Loucy (cell line): Measurements from ENCODE around the gene IL36RN.

Source experiments
- H2AFZ ChIP-seq: fragments of 200-600 bp; sonication (generic); 2 replicates; pipeline ENCODE4 v1.6.0; 2016; ENCODE audit warnings: antibody characterized with exemption, mild to moderate bottlenecking, low read length, moderate library complexity
- H3F3A ChIP-seq: fragments of 200-600 bp; 2 replicates; pipeline ENCODE4 v1.6.0; 2016; ENCODE audit warnings: antibody characterized with exemption, low read depth, mild to moderate bottlenecking
- H3K27me3 ChIP-seq: fragments of 200-600 bp; sonication (generic); 2 replicates; pipeline ENCODE4 v1.6.1; 2014; ENCODE audit warnings: low read length, mild to moderate bottlenecking; ENCODE audit not compliant: insufficient read depth, poor library complexity, severe bottlenecking
- H3K36me3 ChIP-seq: fragments of 200-600 bp; sonication (generic); 2 replicates; pipeline ENCODE4 v1.6.1; 2016; ENCODE audit warnings: low read length; ENCODE audit not compliant: insufficient read depth
- H3K4me1 ChIP-seq: fragments of 200-600 bp; sonication (generic); 2 replicates; pipeline ENCODE4 v1.5.1; 2014; ENCODE audit warnings: low read length, mild to moderate bottlenecking; ENCODE audit not compliant: insufficient read depth, poor library complexity, severe bottlenecking
- H3K4me2 ChIP-seq: fragments of 200-600 bp; sonication (generic); 2 replicates; pipeline ENCODE4 v1.6.0; 2014; ENCODE audit warnings: antibody characterized with exemption, low read length, low read depth, mild to moderate bottlenecking; ENCODE audit not compliant: poor library complexity, severe bottlenecking
- H3K4me3 ChIP-seq: fragments of 200-600 bp; sonication (generic); 2 replicates; pipeline ENCODE4 v1.5.1; 2014; ENCODE audit warnings: low read length, mild to moderate bottlenecking, mixed read lengths; ENCODE audit not compliant: poor library complexity, severe bottlenecking
- H3K79me2 ChIP-seq: fragments of 200-600 bp; sonication (generic); 2 replicates; pipeline ENCODE4 v1.6.1; 2014; ENCODE audit warnings: low read length; ENCODE audit not compliant: insufficient read depth
- H3K9ac ChIP-seq: fragments of 200-600 bp; sonication (generic); 2 replicates; pipeline ENCODE4 v1.6.0; 2014; ENCODE audit warnings: mild to moderate bottlenecking, low read depth, low read length, moderate library complexity; ENCODE audit not compliant: poor library complexity, severe bottlenecking
- H3K9me2 ChIP-seq: fragments of 200-600 bp; sonication (generic); replicated peaks from 2 replicates; pipeline ENCODE4 v1.6.1; 2016; ENCODE audit warnings: low read depth, low read length, mixed read lengths
- H3K9me3 ChIP-seq: fragments of 200-600 bp; sonication (generic); 2 replicates; pipeline ENCODE4 v1.6.1; 2014; ENCODE audit warnings: mild to moderate bottlenecking, antibody characterized with exemption, low read length, low read depth; ENCODE audit not compliant: insufficient read depth
- H4K20me1 ChIP-seq: fragments of 200-600 bp; sonication (generic); 2 replicates; pipeline ENCODE4 v1.6.0; 2014; ENCODE audit warnings: antibody characterized with exemption, low read length, mild to moderate bottlenecking; ENCODE audit not compliant: insufficient read depth, poor library complexity, severe bottlenecking
- EZH2phosphoT487 ChIP-seq: fragments of 200-600 bp; IDR thresholded peaks from 2 replicates; pipeline ENCODE4 v1.6.1; 2018; ENCODE audit warnings: antibody characterized with exemption, mild to moderate bottlenecking, moderate library complexity, borderline replicate concordance
- TF ChIP-seq, protein P1 (sequence below): fragments of 200-600 bp; sonication (generic); conservative IDR thresholded peaks from 2 replicates; pipeline ENCODE4 v1.5.1; 2014; ENCODE audit warnings: mild to moderate bottlenecking, antibody characterized with exemption, low read length

The IL36RN gene

DNA sequence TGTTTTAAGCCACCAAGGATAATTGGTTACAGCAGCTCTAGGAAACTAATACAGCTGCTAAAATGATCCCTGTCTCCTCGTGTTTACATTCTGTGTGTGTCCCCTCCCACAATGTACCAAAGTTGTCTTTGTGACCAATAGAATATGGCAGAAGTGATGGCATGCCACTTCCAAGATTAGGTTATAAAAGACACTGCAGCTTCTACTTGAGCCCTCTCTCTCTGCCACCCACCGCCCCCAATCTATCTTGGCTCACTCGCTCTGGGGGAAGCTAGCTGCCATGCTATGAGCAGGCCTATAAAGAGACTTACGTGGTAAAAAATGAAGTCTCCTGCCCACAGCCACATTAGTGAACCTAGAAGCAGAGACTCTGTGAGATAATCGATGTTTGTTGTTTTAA lies 5.3 kb downstream of the IL36RN start:
- Histone ChIP-seq H3K9ac (no peak overlapping the region), H4K20me1 (no peaks in the 10 kb centered on the region), H3K27me3 (no peaks in the 10 kb centered on the region), H2AFZ (no peak overlapping the region), H3K4me3 (no peak overlapping the region), H3F3A (no peaks in the 10 kb centered on the region), H3K9me2 (no peaks in the 10 kb centered on the region), H3K4me1 (no peaks in the 10 kb centered on the region), H3K79me2 (no peaks in the 10 kb centered on the region), H3K36me3 (no peaks in the 10 kb centered on the region), H3K9me3 (no peaks in the 10 kb centered on the region), H3K4me2 (no peak overlapping the region)
- no peak for TF ChIP-seq EZH2phosphoT487
- TF ChIP-seq, protein P1, sequence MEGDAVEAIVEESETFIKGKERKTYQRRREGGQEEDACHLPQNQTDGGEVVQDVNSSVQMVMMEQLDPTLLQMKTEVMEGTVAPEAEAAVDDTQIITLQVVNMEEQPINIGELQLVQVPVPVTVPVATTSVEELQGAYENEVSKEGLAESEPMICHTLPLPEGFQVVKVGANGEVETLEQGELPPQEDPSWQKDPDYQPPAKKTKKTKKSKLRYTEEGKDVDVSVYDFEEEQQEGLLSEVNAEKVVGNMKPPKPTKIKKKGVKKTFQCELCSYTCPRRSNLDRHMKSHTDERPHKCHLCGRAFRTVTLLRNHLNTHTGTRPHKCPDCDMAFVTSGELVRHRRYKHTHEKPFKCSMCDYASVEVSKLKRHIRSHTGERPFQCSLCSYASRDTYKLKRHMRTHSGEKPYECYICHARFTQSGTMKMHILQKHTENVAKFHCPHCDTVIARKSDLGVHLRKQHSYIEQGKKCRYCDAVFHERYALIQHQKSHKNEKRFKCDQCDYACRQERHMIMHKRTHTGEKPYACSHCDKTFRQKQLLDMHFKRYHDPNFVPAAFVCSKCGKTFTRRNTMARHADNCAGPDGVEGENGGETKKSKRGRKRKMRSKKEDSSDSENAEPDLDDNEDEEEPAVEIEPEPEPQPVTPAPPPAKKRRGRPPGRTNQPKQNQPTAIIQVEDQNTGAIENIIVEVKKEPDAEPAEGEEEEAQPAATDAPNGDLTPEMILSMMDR = no peak

DNA sequence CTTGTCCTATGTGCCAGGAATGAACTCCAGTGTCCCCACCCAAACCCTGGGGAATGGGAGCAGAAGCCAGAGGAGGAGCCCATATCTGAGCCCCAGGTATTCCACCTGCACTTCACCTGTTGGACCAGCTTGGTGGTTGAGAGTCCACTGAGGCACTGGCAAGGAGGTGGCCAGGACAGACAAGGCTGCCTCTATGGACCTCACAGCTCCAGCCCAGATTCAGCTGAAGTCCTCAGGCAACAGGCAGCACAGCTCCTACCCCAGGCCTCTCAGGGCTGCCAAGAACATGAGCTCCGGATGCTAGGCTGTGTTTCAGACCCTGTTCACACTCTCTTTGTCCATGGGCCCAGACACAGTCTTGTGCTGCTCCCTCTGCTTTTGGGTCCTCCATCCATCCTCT lies 5.9 kb downstream of the IL36RN start:
- H3K4me1 ChIP-seq = no peaks in the 10 kb centered on the region
- no peaks in the 10 kb centered on the region for H3K27me3 ChIP-seq
- no peaks in the 10 kb centered on the region for H3K9me3 ChIP-seq
- H4K20me1 ChIP-seq = no peaks in the 10 kb centered on the region
- TF ChIP-seq, protein P1 = no peak
- TF ChIP-seq EZH2phosphoT487 = no peak
- H2AFZ ChIP-seq = no peak overlapping the region
- no peak overlapping the region for H3K4me3 ChIP-seq
- no peaks in the 10 kb centered on the region for H3K79me2 ChIP-seq
- H3K9me2 ChIP-seq = no peaks in the 10 kb centered on the region
- no peaks in the 10 kb centered on the region for H3K36me3 ChIP-seq
- no peak overlapping the region for H3K4me2 ChIP-seq
- H3K9ac ChIP-seq = no peak overlapping the region
- no peaks in the 10 kb centered on the region for H3F3A ChIP-seq

DNA sequence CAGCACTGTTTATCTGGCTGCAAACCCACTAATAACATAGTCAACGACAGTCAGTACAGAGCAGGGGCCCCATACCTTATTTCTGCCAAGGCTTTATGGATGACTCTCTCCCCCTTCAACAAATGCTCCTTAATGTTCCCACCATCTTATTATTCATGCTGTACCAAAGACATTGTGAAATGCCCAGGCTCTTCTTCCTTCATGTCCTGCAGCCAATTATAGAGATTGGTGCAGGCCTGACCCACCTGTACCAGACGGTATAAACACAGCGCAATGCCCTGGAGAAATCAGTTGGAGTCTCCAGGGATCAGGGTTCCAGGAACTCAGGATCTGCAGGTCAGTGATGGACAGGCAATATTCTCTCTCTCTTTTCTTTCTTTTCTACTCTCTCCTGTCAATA lies 8.7 kb downstream of the IL36RN start, which contains the start of gene IL1F10:
Gene IL1F10, plus strand, starts transcription at position 290 of the 400 bp plus-strand sequence. CDS start 4,769 bp downstream, outside the sequence.
- Histone ChIP-seq H3F3A (no peaks in the 10 kb centered on the region), H3K4me3 (no peak within 1 kb of the TSS), H3K9me2 (no peaks in the 10 kb centered on the region), H3K79me2 (no peaks in the 10 kb centered on the region), H3K9me3 (no peaks in the 10 kb centered on the region), H3K4me2 (no peak within 1 kb of the TSS), H4K20me1 (no peaks in the 10 kb centered on the region), H3K4me1 (no peaks in the 10 kb centered on the region), H2AFZ (no peak within 1 kb of the TSS), H3K27me3 (no peaks in the 10 kb centered on the region), H3K9ac (no peak within 1 kb of the TSS), H3K36me3 (no peaks in the 10 kb centered on the region)
- TF ChIP-seq, protein P1 = no peak
- no peak for TF ChIP-seq EZH2phosphoT487
